ENCODE measurements around the gene RAP1GAP. TPM values are rescaled to one million over a fixed set of nuclear protein-coding genes. Genes with fewer than 3 reads are reported as not detected.

RAP1GAP gene
- total and polyA plus RNA-seq, 2 of the 13 experiments (the other 11 are each of a cell fraction or from before 2014, with no cell fraction given): 11.9 to 37.5 TPM

DNA sequence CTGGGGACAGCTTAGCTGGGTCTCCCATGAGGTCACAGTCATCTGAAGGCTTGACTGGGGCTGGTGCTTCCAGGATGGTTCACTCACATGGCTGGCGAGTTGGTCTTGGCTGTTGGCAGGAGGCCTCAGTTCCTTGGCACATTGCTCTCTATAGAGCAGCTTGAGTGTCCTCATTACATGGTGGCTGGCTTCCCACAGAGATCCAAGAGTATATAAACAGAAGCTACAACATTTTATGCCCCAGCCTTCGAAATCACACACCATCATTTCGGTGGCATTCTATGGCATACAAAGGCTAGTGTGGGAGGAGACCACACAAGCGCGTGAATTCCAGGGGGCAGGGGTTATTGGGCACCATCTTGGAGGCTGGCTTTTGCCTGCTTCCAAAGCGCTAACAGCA is 96.9 kb downstream of the RAP1GAP start (continued):
- TF ChIP-seq HMGXB3 (CRISPR knock-in tag; IDR thresholded peaks at IDR 0.05; ENCODE audit: borderline replicate concordance) (no peak), NCOA1 (CRISPR knock-in tag; IDR thresholded peaks at IDR 0.05) (no peak), MBD4 (IDR thresholded peaks at IDR 0.05; ENCODE audit: borderline replicate concordance, low read length) (no peak), ZFP37 (CRISPR knock-in tag; IDR thresholded peaks at IDR 0.05; ENCODE audit: borderline replicate concordance) (no peak), ETS1 (CRISPR knock-in tag; IDR thresholded peaks at IDR 0.05) (no peak), MLLT10 (CRISPR knock-in tag; IDR thresholded peaks at IDR 0.05) (no peak), RELA (CRISPR knock-in tag; IDR thresholded peaks at IDR 0.05) (no peak)

DNA sequence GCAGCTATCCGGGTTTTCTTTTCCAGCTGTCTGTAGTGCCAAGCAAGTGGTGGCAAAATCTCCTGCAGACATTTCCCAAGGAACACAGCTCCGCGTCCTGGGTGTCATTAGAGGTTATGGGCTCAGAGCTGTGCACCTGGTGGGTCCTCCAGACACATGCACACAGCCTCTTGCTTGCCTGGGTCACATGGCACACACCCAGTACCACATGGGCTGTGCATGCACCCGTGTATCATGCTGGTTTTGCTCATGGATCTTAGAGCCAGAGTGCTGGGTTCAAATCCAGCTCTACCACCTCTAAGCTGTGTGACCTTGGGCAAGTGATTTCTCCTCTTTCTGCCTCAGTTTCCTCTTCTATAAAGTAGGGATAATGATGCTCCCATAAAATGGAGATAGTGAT is 98.3 kb downstream of the RAP1GAP start:
- H4K20me1 ChIP-seq (ENCODE audit: insufficient read depth, low read length): no peaks in the 10 kb centered on the region
- no peak for DNase-seq (ENCODE audit: low spot score)
- in situ Hi-C loops (cut with HindIII; ENCODE audit: extremely low pct_ligation_motif_present, low pct_unique_long_range_greater_than_20kb) (loop anchor here (10.0 kb wide), 1 partner anchor 196 kb away; no protein-coding TSS in a partner anchor), intact Hi-C loops (cut with micrococcal nuclease; ENCODE audit: unreplicated experiment) (loop anchor here (5.0 kb wide), 1 partner anchor 194 kb away; no protein-coding TSS in a partner anchor)
- peak; percentile 99 for TF ChIP-seq MNT (IDR thresholded peaks at IDR 0.05)
- no peak for TF ChIP-seq ZNF775 (CRISPR knock-in tag; IDR thresholded peaks at IDR 0.05; ENCODE audit: borderline replicate concordance)
- no peaks in the 10 kb centered on the region for H3K79me2 ChIP-seq (ENCODE audit: insufficient read depth, low read length)
- peaks cover 29% of the 10 kb centered on the region for H3K4me1 ChIP-seq (ENCODE audit: insufficient read depth, low read length)
- H3K4me2 ChIP-seq (ENCODE audit: low read depth, low read length): no peak overlapping the region
- no peak overlapping the region for H2AFZ ChIP-seq (ENCODE audit: low read length)
- CTCF ChIA-PET (ENCODE audit: low intra/inter-chr PET ratio, low total read pairs): no interaction called here
- H3K27me3 ChIP-seq (ENCODE audit: control insufficient read depth in 1 of 2, insufficient read depth in 2 of 2, low read length in 2 of 2): peaks cover 4 to 52% of the 10 kb centered on the region in 2 experiments
- no peak overlapping the region for H3K27ac ChIP-seq (ENCODE audit: extremely low read length, insufficient read depth, low read length)
- 0% methylated on average over 1 of the region's 4 CpGs for WGBS (ENCODE audit: low lambda C conversion rate)
- no peak for FAIRE-seq
- POLR2A ChIA-PET: no interaction called here
- BruUV-seq (replicated peaks): no TSS peak
- ATAC-seq: no peak
- H3K9me3 ChIP-seq (ENCODE audit: low read length): no peaks in the 10 kb centered on the region
- H3K4me3 ChIP-seq (replicated peaks in 1 of 3; ENCODE audit: insufficient read depth in 1 of 3, low read depth in 2 of 3, low read length in 3 of 3): no peak overlapping the region
- H3K36me3 ChIP-seq (replicated peaks in 1 of 2; ENCODE audit: control insufficient read depth in 1 of 2, insufficient read depth in 2 of 2, low read length in 2 of 2): no peaks in the 10 kb centered on the region
- H3K9ac ChIP-seq (ENCODE audit: insufficient read depth, low read depth, low read length): no peak overlapping the region

All from HepG2 (cell line).